ENCODE results near the gene RNPEPL1.
"Not testable (repeated sequence)": the region's sequence is repeated elsewhere in the genome, so short reads cannot be mapped to it uniquely, and the experiment has no call there.

RNPEPL1 gene

DNA sequence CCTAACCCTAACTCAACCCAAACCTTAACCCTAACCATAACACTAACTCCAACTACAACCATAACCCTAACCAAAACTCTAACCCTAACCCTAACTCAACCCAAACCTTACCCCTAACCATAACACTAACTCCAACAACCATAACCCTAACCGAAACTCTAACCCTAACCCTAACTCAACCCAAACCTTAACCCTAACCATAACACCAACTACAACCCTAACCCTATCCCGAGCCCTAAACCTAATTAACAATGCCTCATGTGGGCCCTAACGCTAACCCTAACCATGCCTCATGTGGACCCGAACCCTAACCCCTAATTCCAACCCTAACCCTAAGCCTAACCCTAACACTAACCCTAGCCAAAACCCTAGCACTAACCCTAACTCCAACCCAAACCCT is 45.5 kb downstream of the RNPEPL1 start:
- no peaks in the 10 kb centered on the region for H3K27me3 ChIP-seq (ENCODE audit: control insufficient read depth in 1 of 2, insufficient read depth in 2 of 2, low read length in 2 of 2)
- H3K27ac ChIP-seq (ENCODE audit: low read length) = no peak overlapping the region

GRCh38 chr2:240614391-240614790 is 46.1 kb downstream of the RNPEPL1 start:
- Histone ChIP-seq H3K27me3 (ENCODE audit: control insufficient read depth in 1 of 2, insufficient read depth in 2 of 2, low read length in 2 of 2) (no peaks in the 10 kb centered on the region), H3K4me3 (ENCODE audit: low read length in 2 of 2) (no peak overlapping the region), H3K9ac (ENCODE audit: low read length in 2 of 2) (no peak overlapping the region), H3K9me3 (ENCODE audit: control insufficient read depth in 2 of 2, low read length in 2 of 2) (no peaks in the 10 kb centered on the region), H3K4me1 (ENCODE audit: control insufficient read depth, insufficient read depth, low read length) (no peaks in the 10 kb centered on the region), H3K36me3 (ENCODE audit: control insufficient read depth in 2 of 2, insufficient read depth in 2 of 2, low read length in 2 of 2) (no peaks in the 10 kb centered on the region), H3K27ac (ENCODE audit: low read length) (no peak overlapping the region)

More for the DNA sequence above, 45.5 kb downstream of the RNPEPL1 start:
- Histone ChIP-seq H3K9me3 (ENCODE audit: control insufficient read depth in 2 of 2, low read length in 2 of 2) (no peaks in the 10 kb centered on the region), H3K4me3 (ENCODE audit: low read length in 2 of 2) (no peak overlapping the region), H3K36me3 (ENCODE audit: control insufficient read depth in 2 of 2, insufficient read depth in 2 of 2, low read length in 2 of 2) (no peaks in the 10 kb centered on the region), H3K4me1 (ENCODE audit: control insufficient read depth, insufficient read depth, low read length) (no peaks in the 10 kb centered on the region), H3K9ac (ENCODE audit: low read length in 2 of 2) (no peak overlapping the region)

- H3K36me3 ChIP-seq (ENCODE audit: control insufficient read depth in 2 of 2, insufficient read depth in 2 of 2, low read length in 2 of 2) = no peaks in the 10 kb centered on the region
- H3K9me3 ChIP-seq (ENCODE audit: control insufficient read depth in 2 of 2, low read length in 2 of 2) = no peaks in the 10 kb centered on the region
- no peak overlapping the region for H3K4me3 ChIP-seq (ENCODE audit: low read length in 2 of 2)
- H3K27ac ChIP-seq (ENCODE audit: low read length) = no peak overlapping the region
- H3K27me3 ChIP-seq (ENCODE audit: control insufficient read depth in 1 of 2, insufficient read depth in 2 of 2, low read length in 2 of 2) = no peaks in the 10 kb centered on the region
- H3K4me1 ChIP-seq (ENCODE audit: control insufficient read depth, insufficient read depth, low read length) = no peaks in the 10 kb centered on the region
- H3K9ac ChIP-seq (ENCODE audit: low read length in 2 of 2) = no peak overlapping the region
Measured at GRCh38 chr2:240615396-240615795, 47.1 kb downstream of the RNPEPL1 start.

GRCh38 chr2:240615820-240616547 is 47.7 kb downstream of the RNPEPL1 start:
- no peak overlapping the region for H3K27ac ChIP-seq (ENCODE audit: low read length)
- no peaks in the 10 kb centered on the region for H3K4me1 ChIP-seq (ENCODE audit: control insufficient read depth, insufficient read depth, low read length)
- H3K9me3 ChIP-seq (ENCODE audit: control insufficient read depth in 2 of 2, low read length in 2 of 2) = no peaks in the 10 kb centered on the region
- no peak overlapping the region for H3K4me3 ChIP-seq (ENCODE audit: low read length in 2 of 2)
- H3K9ac ChIP-seq (ENCODE audit: low read length in 2 of 2) = no peak overlapping the region
- H3K36me3 ChIP-seq (ENCODE audit: control insufficient read depth in 2 of 2, insufficient read depth in 2 of 2, low read length in 2 of 2) = no peaks in the 10 kb centered on the region
- no peaks in the 10 kb centered on the region for H3K27me3 ChIP-seq (ENCODE audit: control insufficient read depth in 1 of 2, insufficient read depth in 2 of 2, low read length in 2 of 2)

DNA sequence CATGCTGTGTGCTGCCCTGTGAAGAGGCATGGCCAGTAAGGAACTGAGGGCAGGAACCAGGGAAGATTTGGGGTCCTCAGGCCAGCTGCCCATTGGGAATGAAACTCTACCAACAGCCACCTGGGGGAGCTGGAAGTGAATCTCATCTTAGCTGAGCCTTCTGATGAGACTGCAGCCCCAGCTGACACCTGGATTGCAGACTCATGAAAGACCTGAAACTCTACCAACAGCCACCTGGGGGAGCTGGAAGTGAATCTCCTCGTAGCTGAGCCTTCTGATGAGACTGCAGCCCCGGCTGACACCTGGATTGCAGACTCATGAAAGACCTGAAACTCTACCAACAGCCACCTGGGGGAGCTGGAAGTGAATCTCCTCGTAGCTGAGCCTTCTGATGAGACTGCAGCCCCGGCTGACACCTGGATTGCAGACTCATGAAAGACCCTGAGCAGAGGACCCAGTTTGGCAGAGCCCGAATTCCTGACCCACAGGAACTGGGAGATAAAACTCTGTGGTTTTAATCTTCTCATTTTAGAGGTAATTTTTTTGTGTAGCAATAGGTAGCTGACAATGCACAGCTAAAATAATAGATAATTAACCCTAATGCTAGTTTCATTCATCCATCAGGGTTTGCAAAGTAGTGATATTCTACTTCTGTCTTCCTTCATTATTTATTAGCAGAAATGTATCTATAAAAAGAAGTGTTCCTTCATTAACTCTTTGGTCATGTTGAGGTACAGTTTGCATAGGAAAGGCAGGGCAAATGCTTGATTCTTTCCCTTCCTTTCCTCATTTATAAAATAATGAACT is 48.8 kb downstream of the RNPEPL1 start:
- not testable (repeated sequence) for H3K27ac ChIP-seq (ENCODE audit: low read length); H3K9me3 ChIP-seq (ENCODE audit: control insufficient read depth in 2 of 2, low read length in 2 of 2); H3K4me3 ChIP-seq (ENCODE audit: low read length in 2 of 2); H3K9ac ChIP-seq (ENCODE audit: low read length in 2 of 2); H3K27me3 ChIP-seq (ENCODE audit: control insufficient read depth in 1 of 2, insufficient read depth in 2 of 2, low read length in 2 of 2); H3K36me3 ChIP-seq (ENCODE audit: control insufficient read depth in 2 of 2, insufficient read depth in 2 of 2, low read length in 2 of 2); H3K4me1 ChIP-seq (ENCODE audit: control insufficient read depth, insufficient read depth, low read length)

DNA sequence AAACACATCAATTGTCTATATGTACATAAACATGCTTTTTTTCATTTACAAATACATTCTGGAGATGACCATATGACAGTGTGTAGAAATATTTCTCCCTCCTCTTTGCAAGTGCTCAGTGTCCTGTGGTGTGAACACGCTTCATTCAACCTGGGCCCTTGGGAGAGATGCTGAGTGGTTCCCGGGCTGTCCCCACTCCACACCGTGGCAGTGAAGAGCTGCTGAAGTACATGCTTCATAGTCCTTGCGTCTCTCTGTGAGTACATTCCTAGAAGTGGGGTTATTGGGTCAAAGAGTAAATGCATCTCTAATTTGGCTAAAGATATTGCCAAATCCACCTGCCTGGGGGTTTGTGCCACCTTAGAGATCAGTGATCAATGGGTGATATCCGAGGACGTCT is 50.5 kb downstream of the RNPEPL1 start:
- Histone ChIP-seq H3K4me3 (ENCODE audit: low read length in 2 of 2) (no peak overlapping the region), H3K36me3 (ENCODE audit: control insufficient read depth in 2 of 2, insufficient read depth in 2 of 2, low read length in 2 of 2) (no peaks in the 10 kb centered on the region), H3K27ac (ENCODE audit: low read length) (no peak overlapping the region), H3K27me3 (ENCODE audit: control insufficient read depth in 1 of 2, insufficient read depth in 2 of 2, low read length in 2 of 2) (no peaks in the 10 kb centered on the region), H3K9me3 (ENCODE audit: control insufficient read depth in 2 of 2, low read length in 2 of 2) (no peaks in the 10 kb centered on the region), H3K9ac (ENCODE audit: low read length in 2 of 2) (no peak overlapping the region), H3K4me1 (ENCODE audit: control insufficient read depth, insufficient read depth, low read length) (no peaks in the 10 kb centered on the region)

- Histone ChIP-seq H3K9ac (ENCODE audit: low read length in 2 of 2) (no peak overlapping the region), H3K4me3 (ENCODE audit: low read length in 2 of 2) (no peak overlapping the region), H3K27me3 (ENCODE audit: control insufficient read depth in 1 of 2, insufficient read depth in 2 of 2, low read length in 2 of 2) (no peaks in the 10 kb centered on the region), H3K27ac (ENCODE audit: low read length) (no peak overlapping the region), H3K4me1 (ENCODE audit: control insufficient read depth, insufficient read depth, low read length) (no peaks in the 10 kb centered on the region), H3K36me3 (ENCODE audit: control insufficient read depth in 2 of 2, insufficient read depth in 2 of 2, low read length in 2 of 2) (no peaks in the 10 kb centered on the region), H3K9me3 (ENCODE audit: control insufficient read depth in 2 of 2, low read length in 2 of 2) (no peaks in the 10 kb centered on the region)
Measured at GRCh38 chr2:240619506-240620148, 51.3 kb downstream of the RNPEPL1 start.

DNA sequence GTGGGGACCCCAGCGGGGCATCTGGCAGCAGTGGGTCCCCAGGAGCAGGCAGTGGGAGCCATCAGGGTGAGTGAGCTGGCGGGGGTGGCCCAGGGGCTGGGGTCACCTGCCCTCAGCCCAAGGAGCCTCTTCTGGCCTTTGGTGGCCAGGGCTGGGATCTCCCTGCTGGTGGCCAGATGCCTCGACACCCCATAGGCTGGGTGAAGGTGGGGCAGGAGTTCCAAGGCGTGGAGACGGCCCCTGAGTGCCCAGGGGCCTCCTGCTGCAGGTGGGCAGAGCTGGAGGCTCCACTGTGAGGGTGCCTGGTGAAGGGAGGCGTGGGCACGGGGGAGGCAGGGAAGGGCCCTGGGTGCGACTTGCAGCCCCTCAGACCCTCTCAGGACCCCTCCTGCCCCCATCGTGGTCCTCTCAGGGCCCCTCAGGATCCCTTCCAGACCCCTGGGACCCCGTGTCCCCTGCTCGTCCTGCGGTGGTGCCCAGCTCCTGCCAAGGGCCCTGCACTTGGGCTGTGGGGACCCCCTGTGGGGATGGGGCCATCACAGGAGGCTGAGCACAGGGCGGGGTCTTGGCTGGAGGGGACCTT is 52.0 kb downstream of the RNPEPL1 start:
- no peaks in the 10 kb centered on the region for H3K9me3 ChIP-seq (ENCODE audit: control insufficient read depth in 2 of 2, low read length in 2 of 2)
- no peaks in the 10 kb centered on the region for H3K36me3 ChIP-seq (ENCODE audit: control insufficient read depth in 2 of 2, insufficient read depth in 2 of 2, low read length in 2 of 2)

GRCh38 chr2:240620859-240621258 is 52.6 kb downstream of the RNPEPL1 start:
- no peak overlapping the region for H3K9ac ChIP-seq (ENCODE audit: low read length in 2 of 2)
- H3K9me3 ChIP-seq (ENCODE audit: control insufficient read depth in 2 of 2, low read length in 2 of 2) = no peaks in the 10 kb centered on the region
- no peaks in the 10 kb centered on the region for H3K27me3 ChIP-seq (ENCODE audit: control insufficient read depth in 1 of 2, insufficient read depth in 2 of 2, low read length in 2 of 2)
- no peak overlapping the region for H3K27ac ChIP-seq (ENCODE audit: low read length)
- no peaks in the 10 kb centered on the region for H3K4me1 ChIP-seq (ENCODE audit: control insufficient read depth, insufficient read depth, low read length)
- H3K4me3 ChIP-seq (ENCODE audit: low read length in 2 of 2) = no peak overlapping the region
- no peaks in the 10 kb centered on the region for H3K36me3 ChIP-seq (ENCODE audit: control insufficient read depth in 2 of 2, insufficient read depth in 2 of 2, low read length in 2 of 2)

More for the DNA sequence above, 52.0 kb downstream of the RNPEPL1 start:
- Histone ChIP-seq H3K4me3 (ENCODE audit: low read length in 2 of 2) (no peak overlapping the region), H3K4me1 (ENCODE audit: control insufficient read depth, insufficient read depth, low read length) (no peaks in the 10 kb centered on the region), H3K9ac (ENCODE audit: low read length in 2 of 2) (no peak overlapping the region), H3K27ac (ENCODE audit: low read length) (no peak overlapping the region), H3K27me3 (ENCODE audit: control insufficient read depth in 1 of 2, insufficient read depth in 2 of 2, low read length in 2 of 2) (no peaks in the 10 kb centered on the region)

DNA sequence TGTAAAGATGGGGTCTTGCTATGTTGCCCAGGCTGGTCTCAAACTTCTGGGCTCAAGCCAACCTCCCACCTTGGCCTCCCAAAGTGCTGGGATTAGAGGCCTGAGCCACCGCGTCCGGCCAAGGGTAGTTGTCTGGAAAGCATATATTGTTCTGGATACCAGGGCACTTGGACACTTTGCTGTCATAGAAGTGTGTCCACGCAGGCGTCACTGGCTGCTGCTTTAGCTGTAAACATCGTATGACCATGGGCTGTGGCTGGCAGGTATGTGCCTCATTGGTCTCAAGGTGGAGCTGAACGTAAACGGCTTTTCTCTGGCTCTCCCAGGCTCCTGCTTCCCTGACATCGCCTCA is 53.8 kb downstream of the RNPEPL1 start:
- H3K27me3 ChIP-seq (ENCODE audit: control insufficient read depth in 1 of 2, insufficient read depth in 2 of 2, low read length in 2 of 2) = no peaks in the 10 kb centered on the region
- no peak overlapping the region for H3K4me3 ChIP-seq (ENCODE audit: low read length in 2 of 2)
- H3K4me1 ChIP-seq (ENCODE audit: control insufficient read depth, insufficient read depth, low read length) = no peaks in the 10 kb centered on the region
- H3K27ac ChIP-seq (ENCODE audit: low read length) = no peak overlapping the region
- H3K9me3 ChIP-seq (ENCODE audit: control insufficient read depth in 2 of 2, low read length in 2 of 2) = no peaks in the 10 kb centered on the region
- no peaks in the 10 kb centered on the region for H3K36me3 ChIP-seq (ENCODE audit: control insufficient read depth in 2 of 2, insufficient read depth in 2 of 2, low read length in 2 of 2)
- H3K9ac ChIP-seq (ENCODE audit: low read length in 2 of 2) = no peak overlapping the region

All from stomach smooth muscle (tissue), 2 donors.